WTC11 (cell line): Measurements from ENCODE around the gene CDK5.

Experiments used
- CBFB ChIP-seq: sonication (generic); formaldehyde crosslinking; IDR thresholded peaks from 2 replicates; pipeline ENCODE4 v1.8.1; 2022; ENCODE audit warnings: mild to moderate bottlenecking, low read depth, missing genetic modification reagents
- E2F5 ChIP-seq: sonication (generic); formaldehyde crosslinking; IDR thresholded peaks from 2 replicates; pipeline ENCODE4 v1.8.1; 2022; ENCODE audit warnings: mild to moderate bottlenecking, moderate library complexity, missing genetic modification reagents
- ELF4 ChIP-seq: sonication (generic); formaldehyde crosslinking; IDR thresholded peaks from 2 replicates; pipeline ENCODE4 v1.8.1; 2022; ENCODE audit warnings: low read depth, mild to moderate bottlenecking, moderate library complexity, missing genetic modification reagents
- NFYB ChIP-seq: sonication (generic); formaldehyde crosslinking; conservative IDR thresholded peaks from 2 replicates; pipeline ENCODE4 v1.8.0; 2022; ENCODE audit warnings: low read depth, missing genetic modification reagents
- OVOL2 ChIP-seq: fragments of 250-450 bp; sonication (Bioruptor Pico); IDR thresholded peaks from 2 replicates; pipeline ENCODE4 v1.9.0; 2021; ENCODE audit warnings: mild to moderate bottlenecking, borderline replicate concordance
- TEAD4 ChIP-seq: sonication (generic); formaldehyde crosslinking; IDR thresholded peaks from 2 replicates; pipeline ENCODE4 v1.8.0; 2022; ENCODE audit warnings: mild to moderate bottlenecking, missing genetic modification reagents
- ZNF138 ChIP-seq: sonication (generic); formaldehyde crosslinking; conservative IDR thresholded peaks from 2 replicates; pipeline ENCODE4 v1.8.1; 2022; ENCODE audit warnings: mild to moderate bottlenecking, moderate library complexity, missing genetic modification reagents
- ZNF232 ChIP-seq: sonication (generic); formaldehyde crosslinking; IDR thresholded peaks from 2 replicates; pipeline ENCODE4 v1.8.0; 2022; ENCODE audit warnings: mild to moderate bottlenecking, missing genetic modification reagents
- TF ChIP-seq, protein P1 (sequence below): fragments of 200-600 bp; IDR thresholded peaks from 2 replicates; pipeline ENCODE4 v1.8.0; 2022; ENCODE audit warnings: antibody characterized with exemption

- no peak for TF ChIP-seq E2F5 (CRISPR knock-in tag)
- TF ChIP-seq ZNF232 (CRISPR knock-in tag) = no peak
- TF ChIP-seq, protein P1, sequence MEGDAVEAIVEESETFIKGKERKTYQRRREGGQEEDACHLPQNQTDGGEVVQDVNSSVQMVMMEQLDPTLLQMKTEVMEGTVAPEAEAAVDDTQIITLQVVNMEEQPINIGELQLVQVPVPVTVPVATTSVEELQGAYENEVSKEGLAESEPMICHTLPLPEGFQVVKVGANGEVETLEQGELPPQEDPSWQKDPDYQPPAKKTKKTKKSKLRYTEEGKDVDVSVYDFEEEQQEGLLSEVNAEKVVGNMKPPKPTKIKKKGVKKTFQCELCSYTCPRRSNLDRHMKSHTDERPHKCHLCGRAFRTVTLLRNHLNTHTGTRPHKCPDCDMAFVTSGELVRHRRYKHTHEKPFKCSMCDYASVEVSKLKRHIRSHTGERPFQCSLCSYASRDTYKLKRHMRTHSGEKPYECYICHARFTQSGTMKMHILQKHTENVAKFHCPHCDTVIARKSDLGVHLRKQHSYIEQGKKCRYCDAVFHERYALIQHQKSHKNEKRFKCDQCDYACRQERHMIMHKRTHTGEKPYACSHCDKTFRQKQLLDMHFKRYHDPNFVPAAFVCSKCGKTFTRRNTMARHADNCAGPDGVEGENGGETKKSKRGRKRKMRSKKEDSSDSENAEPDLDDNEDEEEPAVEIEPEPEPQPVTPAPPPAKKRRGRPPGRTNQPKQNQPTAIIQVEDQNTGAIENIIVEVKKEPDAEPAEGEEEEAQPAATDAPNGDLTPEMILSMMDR = no peak
- no peak for TF ChIP-seq ELF4 (CRISPR knock-in tag)
- no peak for TF ChIP-seq OVOL2
- no peak for TF ChIP-seq ZNF138 (CRISPR knock-in tag)
- TF ChIP-seq NFYB (CRISPR knock-in tag) = no peak
- TF ChIP-seq TEAD4 (CRISPR knock-in tag) = no peak
- no peak for TF ChIP-seq CBFB
These were observed 22.4 kb upstream of the CDK5 start for GRCh38 chr7:151080067-151080521.
